GM19238 (cell line): ENCODE data around the gene SPAG16.

Experiments
- DNase-seq: peaks from one replicate; pipeline ENCODE4 v3.0.0; 2011; ENCODE audit warnings: low spot score; ENCODE audit not compliant: insufficient read length

Gene SPAG16

DNA sequence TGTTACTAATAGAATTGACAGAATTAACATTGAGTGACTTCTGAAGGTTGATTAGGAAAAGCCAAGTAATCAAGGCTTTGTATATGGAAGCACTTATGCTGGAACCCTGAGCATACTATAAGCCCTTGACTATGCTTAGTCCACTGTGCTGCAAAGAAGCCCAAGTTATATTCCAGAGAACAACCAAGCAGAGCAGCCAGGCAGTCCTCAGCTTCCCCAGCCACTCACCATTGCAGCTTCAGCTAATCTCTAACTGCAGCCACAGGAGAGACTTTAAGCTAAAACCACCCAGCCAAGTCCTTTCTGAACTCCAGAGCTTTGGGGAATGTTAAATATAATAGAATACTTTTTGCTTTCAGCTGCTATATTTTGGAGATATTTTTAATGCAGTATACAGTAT, 962.2 kb downstream of the SPAG16 start:
- DNase-seq = no peak

DNA sequence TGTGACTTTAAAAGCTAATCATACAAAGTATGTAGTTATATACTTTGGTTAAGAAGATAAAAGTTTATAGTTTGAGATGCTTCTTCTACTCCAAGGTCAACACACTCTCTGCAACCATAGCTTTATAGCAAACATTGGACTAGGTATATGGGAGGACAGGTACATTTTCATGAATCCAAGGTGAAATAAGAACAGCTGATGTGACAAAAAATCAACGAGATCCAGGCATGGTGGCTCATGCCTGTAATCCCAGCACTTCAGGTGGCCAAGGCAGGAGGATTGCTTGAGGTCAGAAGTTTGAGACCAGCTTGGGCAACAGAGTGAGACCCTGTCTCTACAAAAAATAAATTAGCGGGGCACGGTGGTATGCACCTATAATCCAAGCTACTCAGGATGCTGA, 963.3 kb downstream of the SPAG16 start:
- no peak for DNase-seq

GRCh38 chr2:214255046-214255445, 970.8 kb downstream of the SPAG16 start:
- no peak for DNase-seq

DNA sequence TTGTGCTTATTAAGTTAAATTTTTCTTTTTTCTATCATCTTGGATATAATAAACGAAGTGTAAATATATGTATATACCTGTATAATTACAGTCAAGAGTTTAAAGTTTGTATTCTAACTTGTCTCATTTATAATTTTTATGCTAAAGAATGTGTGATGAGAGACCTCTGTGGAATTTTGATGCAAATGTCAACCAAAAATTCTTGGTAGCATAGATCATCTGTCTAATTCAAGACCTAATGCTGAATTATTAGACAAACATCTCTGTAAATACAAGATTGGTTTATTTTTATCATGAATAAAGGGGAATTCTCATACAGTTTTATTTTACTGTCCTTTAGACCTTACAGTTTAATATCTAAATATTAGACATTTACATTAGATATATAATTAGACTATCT, 977.4 kb downstream of the SPAG16 start:
- no peak for DNase-seq

DNA sequence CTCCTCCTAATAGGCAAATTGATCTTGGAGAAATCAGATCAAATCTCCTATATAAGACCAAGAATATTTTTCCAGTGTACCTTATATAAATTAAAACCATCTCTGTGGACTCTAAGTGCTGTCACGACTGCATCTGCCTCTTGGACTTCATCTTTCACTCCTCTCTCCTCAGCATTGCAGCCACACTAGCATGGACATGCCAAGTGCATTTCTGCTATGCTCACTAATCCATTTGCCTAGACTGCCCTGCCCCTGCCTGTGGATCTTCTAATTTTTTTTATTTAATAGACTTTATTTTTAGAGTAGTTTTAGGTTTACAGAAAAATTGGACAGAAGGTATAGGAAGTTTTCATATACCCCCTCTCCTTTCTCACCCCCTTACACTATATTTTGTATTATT, 979.9 kb downstream of the SPAG16 start:
- DNase-seq = no peak

GRCh38 chr2:214265991-214266489, 981.8 kb downstream of the SPAG16 start:
- no peak for DNase-seq

DNA sequence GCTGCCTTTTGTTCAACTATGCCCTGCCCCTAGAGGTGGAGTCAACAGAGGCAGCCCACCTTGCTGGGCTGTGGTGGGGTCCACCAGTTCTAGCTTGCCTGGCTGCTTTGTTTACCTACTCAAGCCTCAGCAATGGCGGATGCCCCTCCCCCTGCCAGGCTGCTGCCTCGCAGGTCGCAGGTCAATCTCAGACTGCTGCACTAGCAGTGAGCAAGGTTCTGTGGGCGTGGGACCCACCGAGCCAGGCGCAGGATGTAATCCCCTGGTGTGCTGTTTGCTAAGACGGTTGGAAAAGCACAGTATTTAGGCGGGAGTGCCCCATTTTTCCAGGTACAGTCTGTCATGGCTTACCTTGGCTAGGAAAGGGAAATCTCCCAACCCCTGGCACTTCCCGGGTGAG, 993.6 kb downstream of the SPAG16 start:
- DNase-seq = no peak

GRCh38 chr2:214286011-214286410, 1001.7 kb downstream of the SPAG16 start:
- DNase-seq = no peak

DNA sequence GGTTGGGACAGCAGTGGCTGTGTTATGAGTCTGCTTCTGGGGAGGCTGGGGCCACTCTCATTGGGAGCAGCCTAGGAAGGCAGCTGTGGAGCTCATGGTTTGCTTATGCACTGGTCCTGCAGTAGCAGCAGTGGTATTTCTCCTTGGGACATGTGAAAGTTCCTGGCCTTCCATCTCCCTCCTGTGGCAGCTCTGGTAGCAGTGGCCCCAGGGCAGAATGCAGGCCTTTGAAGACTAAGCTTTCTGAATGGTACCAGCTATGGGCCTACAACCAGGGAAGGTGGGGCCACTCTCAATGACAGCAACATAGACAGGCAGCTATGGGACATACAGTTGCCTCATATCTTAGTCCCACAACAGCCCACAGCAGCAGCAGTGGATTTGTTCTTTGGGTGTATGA, 1009.3 kb downstream of the SPAG16 start:
- DNase-seq = no peak

- DNase-seq = no peak
Observed at GRCh38 chr2:214294426-214294825, 1010.2 kb downstream of the SPAG16 start.

- no peak for DNase-seq
Observed at GRCh38 chr2:214297423-214297822, 1013.2 kb downstream of the SPAG16 start.

DNA sequence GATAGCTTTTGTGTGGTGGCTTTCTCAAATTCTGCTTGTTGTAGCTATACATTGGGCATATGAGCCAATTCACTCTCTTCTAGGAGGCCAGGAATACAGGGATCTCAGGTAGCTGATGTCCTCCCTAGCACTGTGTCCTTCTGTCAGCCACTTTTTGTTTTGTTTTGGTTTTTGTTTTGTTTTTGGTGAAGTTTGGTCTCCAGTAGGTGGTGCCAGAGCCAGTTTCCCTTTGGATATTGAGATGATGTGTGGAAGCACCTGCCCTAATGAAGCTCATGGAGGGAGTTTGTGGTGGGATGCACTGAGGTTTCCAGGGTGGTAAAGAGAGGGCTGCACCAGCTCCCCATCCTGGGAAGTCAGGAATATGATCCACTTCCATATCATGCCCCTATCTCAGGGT, 1026.1 kb downstream of the SPAG16 start:
- DNase-seq = no peak

- no peak for DNase-seq
Observed at GRCh38 chr2:214311031-214311533, 1026.8 kb downstream of the SPAG16 start.

GRCh38 chr2:214311931-214312749, 1027.9 kb downstream of the SPAG16 start:
- DNase-seq = no peak

DNA sequence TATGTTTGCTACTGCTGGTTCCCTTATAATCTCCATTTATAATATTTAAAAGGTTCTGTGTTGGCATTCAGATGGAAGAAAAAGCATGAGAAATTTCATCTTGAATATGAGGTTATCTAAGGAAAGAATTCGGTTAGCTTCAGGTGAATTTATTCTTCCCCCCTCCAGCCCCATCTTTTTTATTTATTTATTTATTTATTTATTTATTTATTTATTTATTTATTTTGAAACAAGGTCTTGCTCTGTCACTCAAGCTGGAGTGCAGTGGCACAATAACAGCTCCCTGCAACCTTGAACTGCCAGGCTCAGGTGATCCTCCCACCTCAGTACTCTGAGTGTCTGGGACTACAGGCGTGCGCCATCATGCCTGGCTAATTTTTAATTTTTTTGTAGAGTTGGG, 1031.1 kb downstream of the SPAG16 start:
- no peak for DNase-seq

DNA sequence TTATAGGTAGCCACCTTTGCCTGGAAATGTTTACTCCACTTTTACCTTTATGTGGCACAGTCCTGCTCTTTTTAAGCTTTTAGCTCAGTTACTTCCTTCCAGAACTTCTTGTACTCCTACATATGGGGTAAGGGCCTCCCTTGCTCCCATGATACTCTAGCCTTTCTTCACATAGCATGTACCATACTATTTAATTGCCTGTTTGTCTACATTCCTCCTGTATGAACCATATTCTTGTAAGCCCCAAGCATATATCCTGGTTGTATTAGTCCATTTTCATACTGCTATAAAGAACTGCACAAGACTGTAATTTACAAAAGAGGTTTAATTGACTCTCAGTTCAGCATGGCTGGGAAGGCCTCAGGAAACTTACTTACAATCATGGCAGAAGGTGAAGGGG, 1035.9 kb downstream of the SPAG16 start:
- no peak for DNase-seq

GRCh38 chr2:214322662-214323061, 1038.4 kb downstream of the SPAG16 start:
- no peak for DNase-seq

DNA sequence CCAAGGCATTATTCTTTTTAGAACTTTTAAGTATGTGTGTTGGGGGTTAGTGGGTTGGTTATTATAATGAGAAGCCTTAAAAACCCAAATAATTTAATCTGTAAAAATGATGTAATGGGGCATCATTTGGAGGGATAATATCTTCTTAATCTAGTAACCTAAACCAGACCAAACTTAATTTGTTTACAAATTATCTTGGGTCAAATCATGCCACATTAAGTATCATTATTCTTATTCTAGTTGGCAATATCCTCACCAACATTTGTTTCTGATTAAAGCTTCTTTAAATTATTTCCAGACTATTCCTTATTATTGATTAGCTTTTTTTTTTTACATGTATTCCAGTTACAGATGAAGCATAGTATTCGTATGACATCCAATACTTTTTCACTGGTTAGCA, 1041.1 kb downstream of the SPAG16 start:
- no peak for DNase-seq

GRCh38 chr2:214328941-214329340, 1044.7 kb downstream of the SPAG16 start:
- no peak for DNase-seq

GRCh38 chr2:214341646-214342045, 1057.4 kb downstream of the SPAG16 start:
- DNase-seq = no peak

GRCh38 chr2:214358506-214358905, 1074.2 kb downstream of the SPAG16 start:
- DNase-seq = no peak

- DNase-seq = no peak
Observed at GRCh38 chr2:214361116-214361515, 1076.9 kb downstream of the SPAG16 start.

DNA sequence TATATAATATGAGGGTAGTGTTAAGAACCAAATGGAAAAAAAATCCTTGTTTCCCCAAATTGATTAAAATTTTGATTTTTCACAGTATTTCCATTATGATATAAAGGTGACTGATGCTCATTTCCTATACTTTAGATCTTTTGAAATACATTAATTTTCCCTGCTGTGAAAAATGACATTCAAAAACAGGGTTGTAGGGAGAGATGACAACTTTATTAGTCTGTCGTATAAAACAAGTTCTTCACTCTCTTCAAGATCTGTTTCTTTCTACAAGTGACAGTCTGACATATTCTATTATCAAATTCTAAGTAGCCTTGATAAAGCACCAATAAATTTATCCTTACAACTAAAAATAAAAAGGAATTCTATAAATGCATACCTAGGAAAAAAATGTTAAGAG, 1081.3 kb downstream of the SPAG16 start:
- no peak for DNase-seq
